NOMO-1 treated with dmso at 0.1 percent for 144 hours (cell line): ENCODE results near the gene GPX7.

ENCODE experiments used
- DNase-seq: peaks from one replicate; lab custom pipeline; 2025; ENCODE audit not compliant: unreplicated experiment; lab: John Stamatoyannopoulos, UW

The GPX7 gene

DNA sequence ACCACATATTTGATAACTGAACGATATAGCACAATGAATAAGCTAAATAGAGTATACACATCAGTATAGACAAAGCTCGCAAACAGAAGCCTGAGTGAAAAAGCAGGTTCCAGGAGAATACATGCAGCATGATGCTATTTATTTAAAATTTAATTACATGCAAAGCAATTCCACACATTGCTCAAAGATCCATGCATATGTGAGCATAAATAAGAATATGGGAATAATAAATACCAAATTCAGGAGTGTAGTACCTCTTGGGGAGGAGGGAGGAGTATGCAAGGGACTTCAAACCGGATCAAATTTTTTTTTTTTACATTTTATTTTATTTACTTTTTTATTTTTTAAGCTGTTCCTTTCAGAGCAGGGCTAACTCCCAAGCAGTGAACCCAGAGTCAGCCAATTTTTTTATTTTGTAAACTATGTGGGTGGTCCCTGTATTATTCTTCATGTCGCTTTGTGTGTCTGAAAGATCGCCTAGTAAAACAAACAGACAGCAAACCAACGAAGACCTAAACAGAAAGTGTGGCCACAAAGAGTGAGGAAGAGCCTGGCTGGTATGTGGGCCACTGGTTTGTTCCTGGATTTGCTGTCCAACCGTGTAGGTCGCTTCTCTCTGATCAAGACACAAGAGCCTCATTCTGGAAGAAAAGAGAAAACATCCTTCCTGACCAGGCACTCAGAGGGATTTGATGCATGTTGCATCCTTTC is 26.6 kb downstream of the GPX7 start:
- no peak for DNase-seq

DNA sequence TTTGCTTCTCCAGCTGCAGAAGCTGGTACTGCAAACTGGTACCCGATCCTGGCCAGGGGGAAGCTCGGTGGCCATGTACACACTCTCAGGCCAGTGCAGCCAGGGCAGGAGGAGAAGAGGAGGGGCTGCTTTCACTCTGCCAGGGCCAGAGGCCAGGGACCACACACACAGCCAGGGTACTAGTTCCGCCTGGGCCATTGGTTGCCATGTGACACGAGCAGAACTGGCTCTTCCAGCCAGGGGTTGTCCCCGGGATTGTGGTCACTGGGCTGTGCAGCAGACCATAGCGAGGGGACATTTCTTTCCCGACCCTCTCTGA is 27.1 kb downstream of the GPX7 start:
- no peak for DNase-seq

DNA sequence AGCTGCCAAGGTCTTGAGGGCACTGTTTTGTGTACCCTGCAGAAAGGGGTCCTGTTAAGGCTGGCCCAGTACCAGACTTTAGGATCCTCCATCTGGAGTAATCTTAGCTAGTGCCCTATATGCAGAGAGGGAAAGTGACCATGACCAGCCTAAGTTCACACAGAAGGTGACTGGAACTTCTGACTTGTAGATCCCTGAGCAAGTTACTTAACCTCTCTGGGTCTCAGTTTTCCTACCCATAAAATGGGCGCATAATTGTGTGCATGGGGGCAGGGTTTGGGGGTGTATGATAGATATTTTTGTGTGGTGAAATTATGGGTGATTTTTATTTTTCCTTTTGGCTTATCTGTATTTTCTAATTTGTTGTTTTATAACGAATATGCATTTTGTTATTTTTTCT is 27.5 kb downstream of the GPX7 start:
- no peak for DNase-seq

DNA sequence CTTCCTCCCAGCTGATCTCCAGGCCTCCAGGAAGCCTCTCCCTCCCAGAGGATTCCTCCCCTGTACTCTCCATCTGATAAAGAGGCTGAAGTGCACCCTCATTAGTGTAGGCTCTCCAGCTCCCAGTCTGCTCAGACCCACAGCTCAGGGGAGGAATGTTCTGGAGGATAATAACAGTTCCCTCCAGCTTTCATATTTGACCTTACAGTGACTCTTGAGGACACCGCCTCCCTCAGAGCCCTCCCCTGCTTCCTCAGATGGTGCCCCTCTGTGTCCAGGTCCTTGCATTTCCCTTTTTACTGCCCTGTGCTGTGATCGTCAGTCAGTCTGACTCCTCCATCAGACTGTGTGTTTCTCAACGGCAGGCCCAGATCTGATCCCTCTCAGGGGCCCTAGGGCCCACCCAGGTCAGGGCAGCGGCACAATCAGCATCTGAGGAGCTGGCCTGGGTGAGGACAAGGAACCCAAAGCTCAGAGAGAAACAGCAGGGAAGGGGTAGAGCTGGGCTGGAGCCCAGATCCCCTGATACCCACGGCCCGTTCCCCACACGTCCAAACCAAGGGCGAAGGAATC is 29.7 kb downstream of the GPX7 start:
- peak; percentile 64 for DNase-seq

DNA sequence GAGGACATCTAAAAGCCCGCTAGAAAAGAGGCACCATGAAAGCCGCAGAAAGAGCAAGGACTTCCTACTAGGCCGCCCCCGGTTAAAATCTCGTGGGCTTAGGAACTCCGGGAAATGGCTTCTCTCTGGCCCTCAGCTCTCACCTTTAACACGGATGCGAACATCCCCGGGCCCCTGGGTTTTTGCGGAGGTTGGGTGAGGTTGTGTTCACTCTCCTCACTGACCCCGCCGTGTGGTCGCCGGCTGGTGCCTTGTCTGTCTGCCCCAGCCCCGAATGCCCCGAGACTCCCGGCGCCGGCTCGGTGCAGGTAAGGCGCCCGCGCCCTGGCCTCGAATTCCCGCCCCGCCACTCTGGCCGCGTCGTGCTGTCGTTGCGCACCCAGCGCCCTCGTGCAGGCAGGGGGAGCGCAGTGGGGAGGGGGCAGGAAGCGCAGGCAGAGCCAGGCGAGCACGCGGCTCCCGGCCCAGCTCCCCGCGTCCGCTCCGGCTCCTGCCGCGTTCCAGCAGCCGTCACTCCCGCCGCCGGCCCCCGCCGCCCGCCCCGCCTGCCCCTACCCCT is 30.6 kb downstream of the GPX7 start, which contains the start of gene SHISAL2A:
Gene SHISAL2A, plus strand, starts transcription at position 437 of the 559 bp plus-strand sequence. CDS start 326 bp downstream, outside the sequence.
- no peak for DNase-seq

DNA sequence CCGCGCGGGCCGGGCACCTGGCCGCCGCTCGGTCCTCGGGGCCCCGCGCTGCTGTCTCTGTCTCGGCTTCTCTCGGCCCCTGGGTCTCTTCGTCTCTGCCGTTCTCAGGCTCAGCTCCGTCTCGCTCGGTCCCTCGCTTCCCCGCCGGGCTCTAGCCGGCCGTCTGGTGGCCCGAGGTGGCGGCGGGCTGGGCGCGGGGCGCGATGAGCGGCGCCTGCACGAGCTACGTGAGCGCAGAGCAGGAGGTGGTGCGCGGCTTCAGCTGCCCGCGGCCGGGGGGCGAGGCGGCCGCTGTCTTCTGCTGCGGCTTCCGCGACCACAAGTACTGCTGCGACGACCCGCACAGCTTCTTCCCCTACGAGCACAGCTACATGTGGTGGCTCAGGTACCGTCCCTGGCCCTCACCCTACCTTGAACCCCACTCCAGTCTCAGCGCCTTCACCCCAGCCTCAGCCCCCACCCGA is 31.2 kb downstream of the GPX7 start:
- no peak for DNase-seq

DNA sequence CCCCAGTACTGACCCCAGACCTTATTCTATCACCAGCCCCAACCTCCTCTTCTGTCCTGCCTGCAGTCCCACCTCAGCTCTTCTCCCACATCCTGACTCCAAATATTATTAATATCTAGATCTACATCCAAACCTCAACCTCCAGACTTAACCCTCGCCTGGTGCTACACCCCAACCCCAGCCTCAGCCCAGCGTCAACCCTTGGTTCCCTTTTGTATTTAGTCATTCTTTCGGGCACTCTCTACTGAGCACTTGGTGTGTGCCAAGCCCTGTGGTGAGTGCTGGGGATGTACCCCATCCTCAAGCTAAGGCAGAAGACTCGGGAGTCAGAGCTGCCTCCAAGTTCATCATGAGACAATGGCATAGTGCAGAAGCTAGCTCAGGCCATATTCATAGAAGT is 31.9 kb downstream of the GPX7 start:
- DNase-seq, result no peak

DNA sequence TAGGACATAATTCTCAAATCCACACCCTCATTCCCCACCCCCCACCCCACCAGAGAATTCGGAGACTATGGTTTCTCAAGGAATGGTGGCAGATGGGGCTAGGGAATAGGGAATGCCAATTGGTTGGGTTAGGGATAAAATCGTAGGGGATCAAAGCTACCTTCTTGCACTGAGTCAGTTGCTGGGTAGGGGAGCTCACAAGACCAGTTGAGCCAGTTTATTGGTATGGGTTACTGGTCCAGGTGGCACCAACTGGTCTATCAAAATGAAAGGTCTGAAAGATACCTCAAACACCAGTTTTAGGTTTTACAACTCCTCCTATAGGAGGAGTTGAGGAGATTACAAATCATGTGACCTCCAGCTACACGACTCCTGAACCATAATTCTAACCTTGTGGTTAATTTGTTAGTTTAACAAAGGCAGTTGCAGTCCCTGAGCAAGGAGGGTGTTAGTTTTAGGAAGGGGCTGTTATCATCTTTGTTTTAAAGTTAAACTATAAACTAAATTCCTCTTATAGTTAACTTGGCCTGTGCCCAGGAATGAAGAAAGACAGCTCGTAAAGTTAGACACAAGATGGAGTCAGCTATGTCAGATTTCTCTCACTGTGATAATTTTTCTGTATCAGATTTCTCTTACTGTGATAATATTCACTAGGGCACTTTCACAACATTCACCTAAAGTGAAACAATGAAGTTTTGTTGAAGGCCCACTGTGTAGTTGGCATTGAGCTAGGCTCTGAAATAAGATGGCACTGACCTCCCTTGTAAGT is 33.3 kb downstream of the GPX7 start:
- no peak for DNase-seq

DNA sequence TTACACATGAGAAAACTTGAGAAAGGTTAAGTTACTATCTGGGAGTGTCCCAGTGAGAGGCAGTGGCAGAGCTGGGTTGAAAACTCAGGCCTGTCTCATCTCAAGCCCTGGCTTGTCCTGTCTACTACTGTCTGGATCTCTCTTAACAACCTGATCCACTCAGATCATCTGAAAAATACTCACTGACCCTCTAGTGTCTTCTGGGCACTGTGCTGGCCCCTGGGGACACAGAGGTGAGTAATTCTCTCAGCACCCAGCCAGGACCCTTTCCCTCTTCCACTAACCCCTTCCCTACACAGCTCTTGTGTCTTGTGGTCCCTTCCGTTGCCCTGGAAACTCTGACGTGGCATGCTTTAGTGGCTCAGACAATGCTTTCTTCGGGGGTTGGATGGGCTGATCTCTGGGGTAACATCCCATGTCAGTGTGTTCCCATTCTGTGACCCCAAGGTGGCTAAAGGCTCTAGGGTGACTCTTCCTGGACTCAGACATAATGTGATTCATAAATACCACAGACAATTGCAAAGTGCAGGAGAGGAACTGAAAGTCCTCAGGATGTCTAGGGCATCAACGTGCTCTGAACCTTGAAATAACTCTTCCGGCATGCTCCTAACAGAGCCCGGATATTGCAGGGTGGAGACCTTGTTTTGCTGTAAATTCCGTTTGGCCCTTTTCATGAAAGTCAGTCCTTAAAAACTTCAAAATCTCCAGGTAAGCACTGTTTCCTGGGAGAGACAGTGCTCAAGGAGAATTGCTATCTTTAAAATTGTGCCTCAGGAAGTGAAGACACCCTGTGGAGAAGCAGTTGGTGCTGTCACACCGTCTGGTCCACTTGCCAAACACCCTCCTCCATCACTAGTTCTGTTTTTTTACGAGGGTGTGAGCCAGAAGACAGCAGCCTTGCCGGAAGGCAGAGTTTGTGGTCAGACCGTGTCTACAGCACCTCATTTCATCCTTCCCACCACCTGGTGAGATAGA is 34.8 kb downstream of the GPX7 start:
- peak; percentile 94 for DNase-seq

DNA sequence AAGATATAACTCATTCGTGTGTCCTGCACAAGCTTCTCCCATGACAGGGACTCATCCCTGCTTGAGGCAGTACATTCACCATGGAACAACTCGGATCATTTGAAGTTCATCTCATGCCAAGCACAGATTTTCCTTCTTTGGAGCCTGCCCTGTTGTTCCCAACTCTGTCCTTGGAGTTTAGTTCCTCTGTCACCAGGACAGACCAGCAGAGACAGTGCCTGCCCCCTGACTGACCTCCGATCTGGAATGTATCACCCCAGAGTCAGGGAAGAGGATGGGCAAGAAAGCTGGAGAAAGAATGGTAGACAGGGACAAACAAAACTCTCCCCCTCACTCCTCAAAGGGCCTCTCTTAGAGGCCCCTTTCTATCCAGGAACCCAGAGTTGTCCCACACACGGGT is 35.8 kb downstream of the GPX7 start:
- DNase-seq, result no peak

DNA sequence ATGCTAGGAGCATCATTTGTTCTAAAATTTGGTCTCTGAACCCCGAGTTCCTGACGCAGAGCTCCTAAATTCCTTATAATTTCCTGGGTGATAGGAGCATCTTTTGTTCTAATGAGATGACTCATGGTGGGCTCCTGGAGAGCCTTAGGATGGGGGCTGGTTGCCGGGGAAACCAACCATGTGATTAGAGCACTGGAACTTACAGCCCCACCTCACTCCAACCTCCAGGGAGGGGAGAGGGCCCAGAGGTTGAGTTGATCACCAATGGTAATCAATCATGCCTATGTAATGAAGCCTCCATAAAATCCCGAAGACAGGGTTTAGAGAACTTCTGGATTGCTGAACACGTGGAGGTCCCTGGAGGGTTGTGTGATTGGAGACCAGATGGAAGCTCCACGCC is 38.5 kb downstream of the GPX7 start:
- no peak for DNase-seq

DNA sequence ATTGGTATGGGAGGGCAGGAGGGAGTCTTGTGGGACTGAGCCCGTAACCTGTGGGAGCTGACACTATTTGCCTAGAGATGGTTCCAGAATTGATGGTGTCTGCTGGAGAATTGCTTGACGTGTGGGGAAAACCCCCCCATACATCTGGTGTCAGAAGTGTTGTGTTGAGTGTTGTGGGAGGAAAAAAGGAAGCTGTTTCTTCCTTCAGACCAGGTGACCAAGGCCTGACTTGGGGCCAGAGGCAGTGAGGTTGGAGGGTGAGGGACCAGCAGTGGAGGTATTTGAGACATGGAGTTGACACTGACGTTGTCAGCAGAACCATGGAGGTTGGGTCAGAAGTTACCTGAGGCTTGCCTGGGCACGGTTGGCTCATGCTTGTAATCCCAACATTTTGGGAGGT is 39.1 kb downstream of the GPX7 start:
- DNase-seq, result no peak

DNA sequence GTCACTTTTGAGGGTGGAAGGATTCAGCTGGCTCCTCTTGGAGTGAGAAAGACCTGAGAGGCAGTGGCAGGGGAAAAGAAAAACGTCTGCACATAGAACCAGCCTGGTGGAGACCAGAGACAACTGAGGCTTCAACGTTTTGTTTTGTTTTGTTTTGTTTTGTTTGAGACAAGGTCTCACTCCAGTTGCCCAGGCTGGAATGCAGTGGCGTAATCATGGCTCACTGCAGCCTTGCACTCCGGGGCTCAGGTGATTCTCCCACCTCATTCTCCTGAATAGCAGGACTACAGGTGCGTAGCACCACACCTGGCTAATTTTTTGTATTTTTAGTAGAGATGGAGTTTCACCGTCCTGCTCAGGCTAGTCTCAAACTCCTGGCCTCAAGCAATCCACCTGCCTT is 43.1 kb downstream of the GPX7 start:
- no peak for DNase-seq

DNA sequence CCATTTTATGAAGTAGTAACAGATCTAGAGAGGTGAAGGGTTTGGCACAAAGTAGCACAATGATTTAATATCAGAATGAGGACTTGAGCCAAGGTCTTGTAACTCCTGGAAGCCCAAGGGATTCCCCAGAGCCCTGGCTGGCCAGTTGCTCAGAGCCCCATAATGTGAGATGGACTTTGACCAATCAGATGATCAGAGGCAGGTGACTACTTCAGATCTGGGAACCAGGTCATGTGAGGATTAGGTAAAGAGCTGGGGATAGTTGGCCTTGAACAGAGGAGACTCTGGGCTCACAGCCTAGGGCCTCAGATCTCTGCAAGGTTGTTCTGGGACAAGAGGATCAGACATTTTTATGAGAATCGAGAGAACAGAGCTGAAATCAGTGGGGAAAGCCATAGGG is 49.7 kb downstream of the GPX7 start:
- no peak for DNase-seq

DNA sequence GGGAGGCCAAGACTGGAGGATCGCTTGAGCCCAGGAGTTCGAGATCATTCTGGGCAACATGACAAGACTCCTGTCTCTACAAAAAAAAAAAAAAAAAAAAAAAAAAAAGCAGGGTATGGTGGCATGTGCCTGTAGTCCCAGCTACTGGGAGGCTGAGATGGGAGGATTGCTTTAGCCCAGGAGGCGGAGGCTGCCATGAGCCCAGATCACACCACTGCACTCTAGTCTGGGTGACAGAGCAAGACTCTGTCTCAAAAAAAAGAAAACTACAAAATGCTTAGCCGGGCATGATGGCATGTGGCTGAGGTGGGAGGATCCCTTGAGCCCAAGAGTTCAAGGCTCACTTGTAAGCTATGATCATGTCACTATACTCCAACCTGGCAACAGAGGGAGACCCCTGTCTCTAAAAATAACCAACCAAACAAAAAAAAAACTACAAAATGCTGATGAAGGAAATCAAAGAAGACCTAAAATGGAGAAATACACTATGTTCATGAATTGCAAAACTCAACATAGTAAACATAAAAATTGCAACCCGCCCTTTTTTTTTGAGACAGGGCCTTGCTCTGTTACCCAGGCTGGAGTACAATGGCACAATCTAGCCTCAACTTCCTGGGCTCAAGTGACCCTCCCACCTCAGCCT is 51.2 kb downstream of the GPX7 start:
- DNase-seq, result no peak

DNA sequence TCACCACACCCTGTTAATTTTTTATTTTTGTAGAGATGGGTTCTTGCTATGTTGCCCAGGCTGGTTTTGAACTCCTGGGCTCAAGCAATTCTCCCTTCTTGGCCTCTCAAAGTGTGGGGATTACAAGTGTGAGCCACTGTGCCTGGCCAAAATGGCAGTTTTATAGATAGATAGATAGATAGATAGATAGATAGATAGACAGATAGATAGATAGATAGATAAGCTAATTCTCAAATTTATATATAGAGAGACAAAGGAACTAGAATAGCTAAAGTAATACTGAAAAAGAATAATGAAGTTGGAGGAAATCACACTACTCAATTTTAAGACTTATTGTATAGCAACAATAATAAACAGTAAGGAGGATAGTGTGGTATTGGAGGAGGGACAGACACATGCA is 51.9 kb downstream of the GPX7 start:
- DNase-seq, result no peak

DNA sequence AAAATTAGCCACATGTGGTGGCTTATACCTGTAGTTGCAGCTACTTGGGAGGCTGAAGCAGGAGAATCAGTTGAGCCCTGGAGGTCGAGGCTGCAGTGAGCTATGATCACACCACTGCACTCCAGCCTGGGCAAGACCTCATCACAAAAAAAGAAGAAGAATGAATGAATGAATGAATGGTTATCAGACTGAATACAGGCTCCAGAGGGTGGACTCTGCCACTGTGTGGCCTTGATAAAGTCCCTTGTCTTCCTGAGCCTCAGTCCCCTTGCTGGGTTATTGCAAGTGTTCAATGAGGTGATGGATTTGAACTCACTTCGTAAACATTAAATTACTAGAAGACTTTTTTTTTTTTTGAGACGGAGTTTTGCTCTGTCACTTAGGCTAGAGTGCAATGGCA is 55.5 kb downstream of the GPX7 start:
- DNase-seq, result no peak
